ENCODE measurements around the gene TLX3.
"Not testable (repeated sequence)": the region's sequence is repeated elsewhere in the genome, so short reads cannot be mapped to it uniquely, and the experiment has no call there.

TLX3 gene

DNA sequence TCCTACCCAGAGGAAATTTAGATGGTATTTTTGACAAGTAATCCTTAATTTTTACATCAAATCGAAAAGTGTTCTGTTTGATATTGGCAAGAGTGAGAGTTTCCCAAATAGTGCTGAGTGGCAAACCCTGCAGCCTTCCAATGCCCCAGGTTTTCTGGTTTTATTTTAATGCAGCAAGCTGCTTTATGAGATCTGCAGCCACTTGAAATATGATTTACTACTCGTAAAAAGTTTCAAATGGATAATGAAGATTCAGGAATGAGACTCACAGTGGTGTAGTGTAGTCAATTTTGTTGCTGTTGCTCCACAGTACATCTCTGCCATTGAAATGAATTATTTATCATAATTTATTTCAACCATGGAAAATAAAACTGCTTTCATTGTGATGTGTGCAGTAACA is 23.6 kb upstream of the TLX3 start:
- TF ChIP-seq, protein P1, sequence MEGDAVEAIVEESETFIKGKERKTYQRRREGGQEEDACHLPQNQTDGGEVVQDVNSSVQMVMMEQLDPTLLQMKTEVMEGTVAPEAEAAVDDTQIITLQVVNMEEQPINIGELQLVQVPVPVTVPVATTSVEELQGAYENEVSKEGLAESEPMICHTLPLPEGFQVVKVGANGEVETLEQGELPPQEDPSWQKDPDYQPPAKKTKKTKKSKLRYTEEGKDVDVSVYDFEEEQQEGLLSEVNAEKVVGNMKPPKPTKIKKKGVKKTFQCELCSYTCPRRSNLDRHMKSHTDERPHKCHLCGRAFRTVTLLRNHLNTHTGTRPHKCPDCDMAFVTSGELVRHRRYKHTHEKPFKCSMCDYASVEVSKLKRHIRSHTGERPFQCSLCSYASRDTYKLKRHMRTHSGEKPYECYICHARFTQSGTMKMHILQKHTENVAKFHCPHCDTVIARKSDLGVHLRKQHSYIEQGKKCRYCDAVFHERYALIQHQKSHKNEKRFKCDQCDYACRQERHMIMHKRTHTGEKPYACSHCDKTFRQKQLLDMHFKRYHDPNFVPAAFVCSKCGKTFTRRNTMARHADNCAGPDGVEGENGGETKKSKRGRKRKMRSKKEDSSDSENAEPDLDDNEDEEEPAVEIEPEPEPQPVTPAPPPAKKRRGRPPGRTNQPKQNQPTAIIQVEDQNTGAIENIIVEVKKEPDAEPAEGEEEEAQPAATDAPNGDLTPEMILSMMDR (IDR thresholded peaks at IDR 0.05; ENCODE audit: insufficient read depth, missing control alignments) = no peak
- DNase-seq (ENCODE audit: insufficient read length, low spot score) = no peak
- no peak for FAIRE-seq

DNA sequence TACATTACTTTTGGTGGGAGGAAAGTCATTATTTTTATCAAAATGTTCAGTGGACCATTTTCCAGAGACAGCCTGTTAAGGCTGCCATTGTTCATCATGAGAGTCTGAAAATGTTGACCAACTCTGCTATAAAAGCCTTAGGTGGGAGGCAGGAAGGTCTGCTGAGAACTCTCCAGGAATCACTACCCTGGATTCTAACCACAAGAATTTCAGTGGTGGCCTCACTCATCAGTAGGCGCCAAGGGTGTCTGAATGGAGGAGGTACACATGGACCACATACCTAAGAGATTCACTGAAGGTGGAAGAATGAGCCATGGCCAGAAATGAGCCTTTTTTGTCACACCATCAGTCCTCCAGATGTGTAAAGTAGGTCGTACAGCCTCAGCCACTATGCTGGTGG is 21.0 kb upstream of the TLX3 start:
- FAIRE-seq (no peak), DNase-seq (ENCODE audit: insufficient read length, low spot score) (no peak)
- TF ChIP-seq, protein P1 (IDR thresholded peaks at IDR 0.05; ENCODE audit: insufficient read depth, missing control alignments) = no peak

DNA sequence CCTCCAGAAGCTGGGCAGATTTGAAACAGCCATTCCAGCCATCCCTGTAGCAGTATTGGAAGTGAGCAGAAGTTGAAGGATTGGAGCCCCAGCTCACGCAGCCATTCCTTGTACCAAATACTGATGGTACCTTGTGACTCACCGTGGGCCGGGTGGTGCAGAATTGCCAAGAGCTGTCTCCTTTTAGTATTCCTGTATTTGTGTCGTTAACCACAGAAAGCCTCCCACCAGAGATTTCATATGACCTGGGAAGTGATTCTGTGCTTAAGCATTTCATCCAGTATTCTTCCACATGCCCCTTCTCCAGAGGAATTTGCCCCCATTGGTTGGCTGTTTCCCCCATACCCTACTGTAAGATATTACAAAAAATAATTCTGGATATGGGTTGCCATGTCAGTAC is 17.7 kb upstream of the TLX3 start:
- FAIRE-seq (no peak), DNase-seq (ENCODE audit: insufficient read length, low spot score) (no peak)
- TF ChIP-seq, protein P1 (IDR thresholded peaks at IDR 0.05; ENCODE audit: insufficient read depth, missing control alignments) = no peak

DNA sequence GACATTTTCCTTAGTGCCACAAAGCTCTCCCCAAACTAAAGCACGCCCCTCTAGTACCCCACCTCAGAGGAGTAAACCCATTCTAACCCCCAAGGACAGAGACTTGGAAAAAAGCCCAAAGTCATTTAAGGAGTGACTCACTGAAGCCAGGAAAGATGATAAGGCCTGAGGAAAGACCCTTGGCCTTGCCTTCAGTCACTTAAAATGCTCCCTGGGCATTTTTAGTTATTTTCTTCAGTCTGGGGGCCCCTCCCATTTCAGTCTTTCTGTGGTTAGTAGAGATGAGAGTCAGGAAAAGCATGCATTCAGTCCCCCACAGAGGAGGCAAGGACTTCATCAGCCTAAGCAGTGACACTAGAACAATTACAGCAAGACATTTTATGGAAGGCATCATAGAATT is 13.7 kb upstream of the TLX3 start:
- TF ChIP-seq, protein P1 (IDR thresholded peaks at IDR 0.05; ENCODE audit: insufficient read depth, missing control alignments) = no peak
- DNase-seq (ENCODE audit: insufficient read length, low spot score) (no peak), FAIRE-seq (no peak)

DNA sequence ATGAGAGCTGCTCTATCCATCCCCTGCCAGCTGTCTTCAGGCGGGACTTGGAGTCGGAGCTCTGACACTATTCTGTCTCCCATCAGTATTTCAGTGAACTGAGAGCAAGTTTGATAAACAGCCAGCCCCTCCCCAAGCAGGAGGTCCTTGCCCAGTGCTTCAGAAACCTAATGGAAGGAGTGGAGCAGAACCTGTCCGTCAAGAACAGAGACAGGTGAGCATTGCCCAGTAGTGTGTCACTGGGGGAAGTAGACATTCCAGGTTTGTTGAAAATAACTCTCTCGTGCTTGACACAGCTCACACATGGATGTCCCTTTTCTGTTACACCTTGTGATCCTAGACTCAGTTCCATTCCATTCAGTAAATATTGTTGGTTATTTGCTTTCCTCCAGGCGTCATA is 13.2 kb upstream of the TLX3 start:
- TF ChIP-seq, protein P1 (IDR thresholded peaks at IDR 0.05; ENCODE audit: insufficient read depth, missing control alignments) = no peak
- DNase-seq (ENCODE audit: insufficient read length, low spot score) = no peak
- no peak for FAIRE-seq

DNA sequence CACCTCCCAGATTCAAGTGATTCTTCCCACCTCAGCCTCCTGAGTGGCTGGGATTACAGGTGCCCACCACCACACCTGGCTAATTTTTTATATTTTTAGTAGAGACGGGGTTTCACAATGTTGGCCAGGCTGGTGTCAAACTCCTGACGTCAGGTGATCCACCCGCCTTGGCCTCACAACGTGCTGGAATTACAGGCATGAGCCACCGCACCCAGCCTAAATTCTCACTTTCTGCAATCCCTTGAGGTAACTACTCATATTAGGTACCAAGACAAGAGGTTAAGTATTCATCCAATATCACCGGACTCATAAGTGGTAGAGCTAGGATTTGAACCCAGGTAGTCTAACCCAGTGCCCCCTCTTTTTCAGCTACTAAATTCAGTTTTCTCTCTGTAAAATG is 11.1 kb upstream of the TLX3 start:
- FAIRE-seq; DNase-seq (ENCODE audit: insufficient read length, low spot score): not testable (repeated sequence)

DNA sequence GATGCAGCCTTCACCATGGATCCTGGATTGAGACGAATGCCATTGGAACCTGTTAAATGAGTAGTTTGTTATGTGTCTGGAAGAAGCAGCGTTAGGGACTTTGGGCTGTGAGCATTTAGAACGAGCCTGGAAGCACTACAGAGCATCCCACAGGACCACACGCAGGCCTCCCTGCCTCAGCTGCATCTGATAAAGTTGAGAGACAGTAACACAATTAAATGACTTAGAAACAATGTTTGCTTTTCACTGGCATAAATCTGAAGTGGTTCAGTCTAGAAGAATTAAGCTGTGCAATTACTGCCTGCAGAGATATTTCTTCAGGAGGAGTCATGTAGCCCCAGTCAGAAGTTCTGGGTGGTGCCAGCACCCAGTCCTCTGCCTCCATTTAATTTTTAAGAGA is 9.8 kb upstream of the TLX3 start:
- DNase-seq (ENCODE audit: insufficient read length, low spot score) (no peak), FAIRE-seq (no peak)
- TF ChIP-seq, protein P1 (IDR thresholded peaks at IDR 0.05; ENCODE audit: insufficient read depth, missing control alignments) = no peak

DNA sequence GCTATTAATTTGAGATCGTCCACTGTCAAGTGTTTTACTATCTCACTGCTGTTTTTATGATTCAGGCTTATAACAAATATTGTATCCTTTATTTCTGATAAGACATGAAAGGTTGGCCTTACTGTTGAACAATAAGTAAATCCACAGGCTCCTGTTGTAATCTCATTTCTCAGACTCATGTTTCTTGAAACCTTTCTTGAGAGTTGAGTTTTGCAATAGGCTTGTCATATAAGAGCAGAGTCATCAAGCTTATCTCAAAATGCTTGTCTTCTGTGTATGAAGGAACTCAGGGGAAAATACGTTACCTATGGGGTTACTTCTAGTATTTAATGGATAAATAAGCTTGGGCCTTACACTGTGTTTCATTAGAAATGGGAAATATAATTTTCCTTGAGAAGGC is 9.2 kb upstream of the TLX3 start:
- TF ChIP-seq, protein P1 (IDR thresholded peaks at IDR 0.05; ENCODE audit: insufficient read depth, missing control alignments) = no peak
- DNase-seq (ENCODE audit: insufficient read length, low spot score) (no peak), FAIRE-seq (no peak)
